Measurements from ENCODE around the gene TBL1X.

- no peak for TF ChIP-seq POLR2A (IDR thresholded peaks at IDR 0.05)
- TF ChIP-seq CTCF (IDR thresholded peaks at IDR 0.05) = no peak
Observed at GRCh38 chrX:9593756-9594155, 128.9 kb downstream of the TBL1X start.

Data from adrenal gland (tissue), 5 donors.